Testis (tissue), 3 donors: ENCODE data around the gene MEN1. TPM values are rescaled to one million over a fixed set of nuclear protein-coding genes. Genes with fewer than 3 reads are reported as not detected.

ENCODE experiments used
- DNase-seq: peaks from one replicate; pipeline ENCODE4 v3.0.0-alpha.2; 2019
- H3K27ac ChIP-seq, 2 donors: fragments of 200-600 bp; sonication (generic); one replicate each; pipeline ENCODE4 v1.5.1; 2019
- H3K27me3 ChIP-seq: fragments of 200-600 bp; sonication (generic); one replicate; pipeline ENCODE4 v1.5.1; 2019
- H3K36me3 ChIP-seq: fragments of 200-600 bp; sonication (generic); one replicate; pipeline ENCODE4 v1.5.1; 2017; ENCODE audit warnings: low read depth; ENCODE audit errors: missing control alignments
- H3K4me1 ChIP-seq: fragments of 200-600 bp; sonication (generic); one replicate; pipeline ENCODE4 v1.5.1; 2019
- H3K4me3 ChIP-seq, 2 donors: fragments of 200-600 bp; sonication (generic); one replicate each; pipeline ENCODE4 v1.5.1; 2017 to 2019
- H3K9me3 ChIP-seq: fragments of 200-600 bp; sonication (generic); one replicate; pipeline ENCODE4 v1.5.1; 2017
- POLR2A ChIP-seq: fragments of 450-650 bp; IDR thresholded peaks from one replicate; pipeline ENCODE4 v1.6.1; 2017; ENCODE audit warnings: antibody characterized with exemption, mild to moderate bottlenecking, moderate library complexity
- WGBS, 2 donors: methylation state at CpG; one replicate each; pipeline ENCODE4 v1.1.5; 2018; 5-methylcytosine and 5-hydroxymethylcytosine counted together
- intact Hi-C: fragments of 100-400 bp; cut with DNase I; formaldehyde crosslinking; loops from one replicate; pipeline ENCODE4 v1.15.1; 2023; ENCODE audit warnings: low total_unique reads
- polyA plus RNA-seq: library from polyadenylated mRNA; stranded (reverse); fragments of 350-450 nt; fragmentation: Illumina TruSeq; extraction: RNeasy Lipid Tissue Mini Kit (QIAGEN cat#74804); gene quantifications from one replicate; pipeline ENCODE4 v1.2.3, GENCODE V29; 2014; ENCODE audit warnings: low read depth, low replicate concordance; ENCODE audit not compliant: insufficient read depth
- total RNA-seq, 2 donors: library from RNA; depleted of rRNA; stranded (reverse); fragments of >200 nt; gene quantifications; one replicate each; pipeline ENCODE4 v1.2.3, GENCODE V29; 2016
- TF ChIP-seq, protein P1 (sequence below), 3 experiments: fragments of 450-650 bp in 2 of 3; fragments of 200-600 bp in 1 of 3; sonication (generic) in 1 of 3; IDR thresholded peaks; one replicate each; pipeline ENCODE4 v1.5.1; 2016 to 2019; ENCODE audit warnings: antibody characterized with exemption in 3 of 3, mild to moderate bottlenecking in 2 of 3, moderate library complexity in 1 of 3

The MEN1 gene
- total and polyA plus RNA-seq, 3 donors from 2014 or later = 29.7 to 40.8 (median 36.7) TPM

DNA sequence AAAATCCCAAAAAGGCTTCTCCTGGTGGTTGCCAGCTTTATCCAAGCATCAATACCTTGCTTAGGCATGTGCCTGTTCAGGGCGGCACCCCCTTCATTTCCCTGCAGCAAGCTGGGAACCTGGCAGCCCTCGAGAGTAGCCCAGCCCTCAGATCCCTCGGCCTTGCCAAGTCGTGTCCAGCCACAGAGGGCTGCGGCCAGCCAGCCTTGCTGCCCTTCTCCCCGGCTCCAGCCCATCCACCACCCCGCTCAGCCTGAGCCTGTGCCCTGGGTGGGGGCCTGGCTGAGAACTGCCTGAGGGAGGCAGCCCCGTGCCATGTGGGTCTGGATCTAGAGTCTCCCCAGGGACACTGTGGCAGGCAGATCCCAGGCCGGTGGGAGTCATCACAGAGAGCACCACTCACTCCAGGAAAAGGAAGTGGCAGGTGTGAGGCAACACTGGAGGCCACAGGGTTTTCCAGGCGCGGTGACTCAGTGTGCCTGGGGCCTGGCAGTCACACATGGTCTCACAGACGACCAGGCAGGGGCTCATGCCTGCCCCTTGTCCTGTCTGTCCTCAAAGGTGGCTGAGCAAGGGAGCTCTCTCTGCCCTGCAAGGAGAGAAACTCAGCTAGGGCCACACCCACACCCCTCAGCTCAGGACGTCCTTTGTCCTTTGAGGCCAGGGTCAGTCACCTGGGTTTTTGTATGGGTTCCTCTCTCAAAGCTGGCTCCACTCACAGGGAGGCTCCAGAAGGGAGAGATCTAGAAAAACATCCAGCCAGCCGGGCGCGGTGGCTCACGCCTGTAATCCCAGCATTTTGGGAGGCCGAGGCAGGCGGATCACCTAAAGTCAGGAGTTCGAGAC, 46.3 kb upstream of the MEN1 start:
- DNase-seq = no peak
- Histone ChIP-seq H3K36me3 (no peaks in the 10 kb centered on the region), H3K4me3 (no peak overlapping the region), H3K9me3 (no peaks in the 10 kb centered on the region), H3K4me1 (peaks cover 17% of the 10 kb centered on the region), H3K27ac (no peak overlapping the region), H3K27me3 (no peaks in the 10 kb centered on the region)
- TF ChIP-seq POLR2A = no peak
- TF ChIP-seq, protein P1, sequence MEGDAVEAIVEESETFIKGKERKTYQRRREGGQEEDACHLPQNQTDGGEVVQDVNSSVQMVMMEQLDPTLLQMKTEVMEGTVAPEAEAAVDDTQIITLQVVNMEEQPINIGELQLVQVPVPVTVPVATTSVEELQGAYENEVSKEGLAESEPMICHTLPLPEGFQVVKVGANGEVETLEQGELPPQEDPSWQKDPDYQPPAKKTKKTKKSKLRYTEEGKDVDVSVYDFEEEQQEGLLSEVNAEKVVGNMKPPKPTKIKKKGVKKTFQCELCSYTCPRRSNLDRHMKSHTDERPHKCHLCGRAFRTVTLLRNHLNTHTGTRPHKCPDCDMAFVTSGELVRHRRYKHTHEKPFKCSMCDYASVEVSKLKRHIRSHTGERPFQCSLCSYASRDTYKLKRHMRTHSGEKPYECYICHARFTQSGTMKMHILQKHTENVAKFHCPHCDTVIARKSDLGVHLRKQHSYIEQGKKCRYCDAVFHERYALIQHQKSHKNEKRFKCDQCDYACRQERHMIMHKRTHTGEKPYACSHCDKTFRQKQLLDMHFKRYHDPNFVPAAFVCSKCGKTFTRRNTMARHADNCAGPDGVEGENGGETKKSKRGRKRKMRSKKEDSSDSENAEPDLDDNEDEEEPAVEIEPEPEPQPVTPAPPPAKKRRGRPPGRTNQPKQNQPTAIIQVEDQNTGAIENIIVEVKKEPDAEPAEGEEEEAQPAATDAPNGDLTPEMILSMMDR (IDR thresholded peaks at IDR 0.05) = no peak
- 76 to 97% methylated on average over 9 to 20 of the region's 20 CpGs for WGBS, 2 donors
- intact Hi-C loops = no loop called here

DNA sequence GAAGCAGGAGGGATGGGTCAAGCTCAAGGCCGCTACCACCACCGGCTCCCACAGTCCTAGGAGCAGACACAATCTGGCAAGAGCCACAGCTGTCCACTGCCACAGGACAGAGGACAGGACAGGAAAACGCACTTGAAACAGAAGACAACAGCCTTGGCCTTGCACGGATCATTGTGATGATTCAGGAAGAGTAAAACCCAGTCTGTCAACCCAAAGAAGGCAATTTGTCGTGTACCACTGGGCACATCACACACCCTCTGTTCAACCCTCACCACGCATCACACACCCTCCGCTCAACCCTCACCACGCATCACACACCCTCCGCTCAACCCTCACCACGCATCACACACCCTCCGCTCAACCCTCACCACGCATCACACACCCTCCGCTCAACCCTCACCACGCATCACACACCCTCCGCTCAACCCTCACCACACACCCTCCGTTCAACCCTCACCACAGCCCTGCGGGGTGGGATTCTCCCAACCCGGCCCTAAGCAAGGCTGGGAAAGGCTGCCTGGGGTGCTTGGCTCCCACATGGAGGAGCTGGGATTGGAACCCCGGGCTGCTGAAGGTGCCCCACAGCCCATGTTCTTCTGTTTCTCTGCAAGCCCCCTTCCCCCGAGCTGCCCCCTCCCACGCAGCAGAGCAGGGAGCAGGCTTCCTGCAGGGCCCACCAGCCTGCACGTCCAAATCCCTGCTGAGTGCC, 45.4 kb upstream of the MEN1 start:
- Histone ChIP-seq H3K9me3 (no peaks in the 10 kb centered on the region), H3K27ac (peak overlapping the region in 1 of 2 donors; percentile 36), H3K27me3 (no peaks in the 10 kb centered on the region), H3K4me1 (peaks cover 17% of the 10 kb centered on the region), H3K4me3 (no peak overlapping the region), H3K36me3 (no peaks in the 10 kb centered on the region)
- WGBS, 2 donors = 72 to 74% methylated on average over 17 of the region's 22 CpGs
- TF ChIP-seq, protein P1 (IDR thresholded peaks at IDR 0.05) = no peak
- no peak for TF ChIP-seq POLR2A
- intact Hi-C loops = no loop called here
- DNase-seq = no peak

DNA sequence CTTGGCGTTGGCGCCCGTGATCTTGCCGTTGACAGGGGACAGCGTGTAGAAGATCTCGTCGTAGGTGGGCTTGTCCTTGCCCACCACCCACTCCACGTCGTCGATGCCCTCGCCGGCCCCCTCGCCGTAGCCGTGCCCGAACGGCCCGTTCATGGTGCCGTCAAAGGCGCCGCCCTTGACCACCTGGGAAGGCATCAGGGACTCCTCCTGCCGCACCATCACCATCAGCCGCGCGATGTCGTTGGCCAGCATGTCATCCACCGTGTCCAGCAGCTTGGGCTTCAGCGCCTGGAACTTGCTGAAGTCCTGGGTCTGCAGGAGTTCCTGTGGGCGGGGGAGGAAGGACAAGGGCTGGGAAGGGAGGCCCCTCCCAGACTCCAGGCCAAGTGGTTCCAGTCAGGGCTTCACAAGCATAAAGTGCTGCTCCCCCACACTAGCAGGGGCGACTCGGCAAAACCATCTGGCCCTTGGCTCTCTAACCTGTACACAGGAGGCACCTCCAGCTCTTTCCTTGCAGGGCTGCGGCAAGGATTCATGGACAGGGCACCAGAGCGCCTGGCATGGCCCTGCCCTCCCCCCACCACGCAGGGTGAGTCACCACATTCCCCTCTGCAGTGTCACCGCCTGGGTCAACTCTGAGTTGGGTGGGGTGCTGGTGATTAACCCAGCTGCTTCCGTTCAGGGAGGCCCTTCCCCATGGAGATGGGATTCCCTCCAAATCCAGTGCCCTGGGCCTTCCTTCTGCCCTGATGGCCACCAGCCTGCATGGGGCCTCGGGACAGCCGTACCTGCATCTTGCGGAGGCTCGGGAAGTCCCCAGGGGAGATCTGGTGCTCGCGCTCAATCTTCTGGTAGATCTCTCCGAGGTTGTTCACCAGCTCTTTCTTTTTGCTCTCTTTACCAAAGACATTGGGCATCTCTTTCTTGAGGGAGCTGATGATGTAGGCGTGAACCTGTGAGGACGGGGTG, 44.5 kb upstream of the MEN1 start:
- Histone ChIP-seq H3K27me3 (no peaks in the 10 kb centered on the region), H3K36me3 (no peaks in the 10 kb centered on the region), H3K9me3 (no peaks in the 10 kb centered on the region), H3K27ac (peak overlapping the region in 1 of 2 donors; percentile 36), H3K4me3 (no peak overlapping the region), H3K4me1 (peaks cover 17% of the 10 kb centered on the region)
- TF ChIP-seq, protein P1 (IDR thresholded peaks at IDR 0.05) = no peak
- TF ChIP-seq POLR2A = no peak
- DNase-seq = no peak
- intact Hi-C loops = no loop called here
- 74 to 85% methylated on average over 30 to 44 of the region's 45 CpGs for WGBS, 2 donors

DNA sequence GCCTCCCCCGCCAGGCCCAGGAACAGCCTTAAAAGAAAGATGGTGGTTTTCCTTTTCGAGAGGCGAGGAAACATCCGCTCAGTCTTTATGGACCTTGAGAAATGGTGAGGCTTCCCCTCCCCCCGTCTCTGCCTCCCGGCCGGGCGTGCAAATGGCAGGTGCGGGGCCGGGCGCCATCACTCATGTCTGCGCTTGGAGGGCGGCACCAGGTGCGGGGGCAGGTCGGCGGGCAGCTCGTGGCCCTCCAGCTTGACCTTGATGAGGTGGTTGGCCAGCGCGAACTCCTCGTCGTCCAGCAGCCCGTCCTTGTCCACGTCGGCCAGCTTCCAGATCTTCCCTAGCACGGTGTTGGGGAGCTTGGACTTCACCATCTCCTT, 43.8 kb upstream of the MEN1 start:
- intact Hi-C loops = no loop called here
- Histone ChIP-seq H3K27ac (no peak overlapping the region), H3K9me3 (no peaks in the 10 kb centered on the region), H3K4me3 (no peak overlapping the region), H3K36me3 (no peaks in the 10 kb centered on the region), H3K27me3 (no peaks in the 10 kb centered on the region), H3K4me1 (peaks cover 17% of the 10 kb centered on the region)
- TF ChIP-seq, protein P1 (IDR thresholded peaks at IDR 0.05) = no peak
- TF ChIP-seq POLR2A = no peak
- DNase-seq = no peak
- 93% methylated on average over 17 to 25 of the region's 25 CpGs for WGBS, 2 donors
